HCT116 (cell line): ENCODE measurements around the gene INPP5D.

ENCODE experiments used
- ATF3 ChIP-seq: IDR thresholded peaks from 2 replicates; pipeline ENCODE4 v1.6.1; 2012
- CEBPB ChIP-seq: IDR thresholded peaks from 2 replicates; pipeline ENCODE4 v1.6.1; 2012; ENCODE audit warnings: low read depth
- CTCF ChIP-seq, 3 experiments: fragments of 200-600 bp in 1 of 3; sonication (generic) in 1 of 3; IDR thresholded peaks in 2 of 3; conservative IDR thresholded peaks in 1 of 3; 2 replicates each; pipeline ENCODE4 v1.5.1; 2012 to 2017; ENCODE audit warnings: low read depth in 2 of 3, low read length in 2 of 3, antibody characterized with exemption in 1 of 3, borderline replicate concordance in 1 of 3, control low read depth in 1 of 3, mild to moderate bottlenecking in 1 of 3, mixed read lengths in 1 of 3, mixed run types in 1 of 3, moderate library complexity in 1 of 3; ENCODE audit not compliant: insufficient read depth in 1 of 3
- EZH2 ChIP-seq: fragments of 200-600 bp; sonication (generic); IDR thresholded peaks from 2 replicates; pipeline ENCODE4 v1.6.1; 2017; ENCODE audit warnings: antibody characterized with exemption, mixed run types
- EZH2phosphoT487 ChIP-seq: fragments of 200-600 bp; IDR thresholded peaks from 2 replicates; pipeline ENCODE4 v1.6.1; 2018; ENCODE audit warnings: antibody characterized with exemption, borderline replicate concordance
- MAX ChIP-seq: IDR thresholded peaks from 2 replicates; pipeline ENCODE4 v1.6.1; 2012
- POLR2A ChIP-seq: IDR thresholded peaks from 2 replicates; pipeline ENCODE4 v1.7.0; 2011; ENCODE audit warnings: borderline replicate concordance; ENCODE audit not compliant: insufficient read depth, insufficient read length; ENCODE audit errors: extremely low read depth
- RAD21 ChIP-seq: IDR thresholded peaks from 2 replicates; pipeline ENCODE4 v1.6.1; 2012; ENCODE audit warnings: low read depth, mild to moderate bottlenecking
- SP1 ChIP-seq: IDR thresholded peaks from 2 replicates; pipeline ENCODE4 v1.6.1; 2012; ENCODE audit warnings: low read depth
- SRF ChIP-seq: IDR thresholded peaks from 2 replicates; pipeline ENCODE4 v1.6.1; 2012; ENCODE audit warnings: low read depth

DNA sequence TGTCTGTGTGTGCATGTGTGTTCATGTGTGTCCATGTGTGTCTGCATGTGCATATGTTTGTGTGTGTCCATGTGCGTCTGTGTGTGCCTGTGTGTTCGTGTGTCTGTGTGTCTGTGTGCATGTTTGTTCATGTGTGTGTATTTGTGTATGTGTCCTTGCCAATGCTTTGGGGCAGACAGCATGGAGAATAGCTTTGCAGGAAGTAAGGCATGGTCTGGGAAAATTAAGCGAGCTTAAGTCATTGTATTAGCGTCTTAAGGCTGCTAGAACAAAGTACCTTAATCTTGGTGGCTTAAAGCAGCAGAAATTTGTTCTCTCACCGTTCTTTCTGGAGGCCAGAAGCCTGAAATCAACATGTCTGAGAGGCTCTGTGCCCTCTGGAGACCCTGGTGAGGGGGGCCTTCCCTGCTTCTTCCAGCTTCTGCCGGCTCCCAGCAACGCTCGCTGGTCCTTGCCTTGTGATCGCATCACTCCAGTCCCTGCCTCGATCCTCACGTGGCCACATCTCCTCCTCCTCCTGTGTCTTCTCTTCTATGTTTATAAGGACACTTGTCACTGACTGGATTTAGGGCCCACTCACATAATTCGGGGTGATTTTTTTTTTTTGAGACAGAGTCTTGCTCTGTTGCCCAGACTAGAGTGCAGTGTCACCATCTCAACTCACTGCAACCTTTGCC lies 23.8 kb upstream of the INPP5D start:
- no peak for TF ChIP-seq POLR2A
- no peak for TF ChIP-seq RAD21
- TF ChIP-seq CTCF (IDR thresholded peaks at IDR 0.05 in 2 of 3, conservative IDR thresholded peaks at IDR 0.05 in 1 of 3; ENCODE audit: borderline replicate concordance in 1 of 3, insufficient read depth in 1 of 3, low read depth in 2 of 3, low read length in 2 of 3): no peak
- TF ChIP-seq EZH2: no peak
- TF ChIP-seq SRF: no peak
- TF ChIP-seq ATF3: no peak
- no peak for TF ChIP-seq SP1
- no peak for TF ChIP-seq EZH2phosphoT487
- TF ChIP-seq CEBPB: no peak
- TF ChIP-seq MAX: no peak
